Renal cortex interstitium (tissue), 11 donors: Measurements from ENCODE around the gene CCDC167. TPM values are rescaled to one million over a fixed set of nuclear protein-coding genes. Genes with fewer than 3 reads are reported as not detected.

ENCODE experiments used
- DNase-seq, 11 donors: peaks; one replicate each; pipeline ENCODE4 v3.0.0-alpha.2; 2013; ENCODE audit warnings: low read depth in 9 of 11, low spot score in 4 of 11; ENCODE audit errors: extremely low read depth in 1 of 11
- polyA plus RNA-seq, 3 donors: library from polyadenylated mRNA; unstranded; fragments of 120-200 nt; gene quantifications; one replicate each; pipeline ENCODE4 v1.2.1, GENCODE V29; 2013; ENCODE audit not compliant: insufficient read length in 3 of 3

The CCDC167 gene
- polyA plus RNA-seq, 3 donors: 25.5 to 29.6 (median 29.5) TPM

- DNase-seq: peak in 1 of 11 donors; percentile 38
Measured at GRCh38 chr6:37535759-37536490, 36.2 kb upstream of the CCDC167 start.

GRCh38 chr6:37535428-37535758, 35.7 kb upstream of the CCDC167 start:
- DNase-seq: peak in 1 of 11 donors; percentile 43

- no peak for DNase-seq
Measured at GRCh38 chr6:37534893-37535292, 35.2 kb upstream of the CCDC167 start.

- DNase-seq: no peak
Measured at GRCh38 chr6:37532122-37532521, 32.4 kb upstream of the CCDC167 start.

GRCh38 chr6:37531437-37532036, 31.8 kb upstream of the CCDC167 start:
- DNase-seq: no peak

- DNase-seq: no peak
Measured at GRCh38 chr6:37531026-37531425, 31.3 kb upstream of the CCDC167 start.

GRCh38 chr6:37530297-37530696, 30.6 kb upstream of the CCDC167 start:
- DNase-seq: no peak

GRCh38 chr6:37528541-37528940, 28.8 kb upstream of the CCDC167 start:
- DNase-seq: no peak

GRCh38 chr6:37525460-37526357, 26.0 kb upstream of the CCDC167 start:
- DNase-seq: peak in 1 of 11 donors; percentile 44

GRCh38 chr6:37524970-37525318, 25.3 kb upstream of the CCDC167 start:
- DNase-seq: no peak

- DNase-seq: no peak
Measured at GRCh38 chr6:37524025-37524969, 24.6 kb upstream of the CCDC167 start.

GRCh38 chr6:37523412-37523811, 23.7 kb upstream of the CCDC167 start:
- no peak for DNase-seq

GRCh38 chr6:37522836-37523235, 23.1 kb upstream of the CCDC167 start:
- no peak for DNase-seq

GRCh38 chr6:37521674-37522073, 22.0 kb upstream of the CCDC167 start:
- no peak for DNase-seq

GRCh38 chr6:37520926-37521325, 21.2 kb upstream of the CCDC167 start:
- DNase-seq: no peak

GRCh38 chr6:37519461-37519860, 19.8 kb upstream of the CCDC167 start:
- no peak for DNase-seq

- no peak for DNase-seq
Measured at GRCh38 chr6:37518116-37518515, 18.4 kb upstream of the CCDC167 start.

- DNase-seq: no peak
Measured at GRCh38 chr6:37517411-37517812, 17.7 kb upstream of the CCDC167 start.

GRCh38 chr6:37516920-37517405, 17.3 kb upstream of the CCDC167 start:
- DNase-seq: no peak
